Measurements from ENCODE around the gene ECHDC3. TPM values are rescaled to one million over a fixed set of nuclear protein-coding genes. Genes with fewer than 3 reads are reported as not detected.

The ECHDC3 gene
- total and polyA plus RNA-seq, 2 donors (not counting 3 experiments of a cell fraction or from before 2014, with no cell fraction given), result 6.0 to 7.3 TPM

DNA sequence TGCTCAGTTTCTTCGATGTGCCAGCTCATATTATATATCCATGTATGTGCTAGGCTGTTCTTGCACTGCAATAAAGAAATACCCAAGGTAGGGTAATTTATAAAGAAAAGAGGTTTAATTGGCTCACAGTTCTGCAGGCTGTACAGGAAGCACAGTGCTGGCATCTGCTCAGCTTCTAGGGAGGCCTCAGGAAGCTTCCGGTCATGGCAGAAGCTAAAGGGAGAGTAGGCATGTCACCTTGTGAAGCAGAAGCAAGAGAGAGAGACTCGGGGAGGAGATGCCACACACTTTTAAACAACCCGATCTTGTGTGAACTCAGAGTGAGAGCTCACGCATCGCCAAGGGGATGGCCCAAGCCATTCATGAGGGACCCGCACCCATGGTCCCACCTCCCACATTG, 13.8 kb upstream of the ECHDC3 start:
- POLR2A ChIA-PET, result no interaction called here
- intact Hi-C loops (cut with micrococcal nuclease) (no loop called here), dilution Hi-C loops (cut with MboI; ENCODE audit: extremely low pct_ligation_motif_present, low sequenced_read_pairs) (no loop called here)
- Histone ChIP-seq H2AFZ (ENCODE audit: low read depth, low read length) (no peak overlapping the region), H3K9me1 (replicated peaks; ENCODE audit: control insufficient read depth, extremely low read depth, insufficient read depth, low read length) (no peaks in the 10 kb centered on the region), H3K4me2 (ENCODE audit: insufficient read depth, low read length) (no peak overlapping the region), H3K79me2 (ENCODE audit: control insufficient read depth, insufficient read depth, low read length) (no peaks in the 10 kb centered on the region), H3K27ac (ENCODE audit: insufficient read depth, low read depth, low read length) (no peak overlapping the region), H3K27me3 (ENCODE audit: control insufficient read depth in 2 of 2, insufficient read depth in 2 of 2, low read length in 2 of 2) (peaks cover 0 to 1% of the 10 kb centered on the region in 2 experiments), H3K4me3 (replicated peaks in 1 of 3; ENCODE audit: insufficient read depth in 1 of 3, low read depth in 1 of 3, low read length in 3 of 3) (no peak overlapping the region), H3K36me3 (ENCODE audit: control insufficient read depth in 2 of 2, extremely low read depth in 1 of 2, insufficient read depth in 2 of 2, low read length in 2 of 2) (no peaks in the 10 kb centered on the region), H3K4me1 (ENCODE audit: control insufficient read depth, extremely low read depth, insufficient read depth, low read length) (no peaks in the 10 kb centered on the region), H3K9ac (replicated peaks; ENCODE audit: extremely low read depth, insufficient read depth, low read length) (no peak overlapping the region), H3K9me3 (replicated peaks; ENCODE audit: control insufficient read depth, insufficient read depth, low read length) (no peaks in the 10 kb centered on the region), H4K20me1 (replicated peaks; ENCODE audit: control insufficient read depth, extremely low read depth, insufficient read depth, low read length) (no peaks in the 10 kb centered on the region)
- DNase-seq (ENCODE audit: low read depth, low spot score) (no peak), FAIRE-seq (no peak)
- BruUV-seq (replicated peaks), result no TSS peak
- no peak for TF ChIP-seq JUN (IDR thresholded peaks at IDR 0.05; ENCODE audit: borderline replicate concordance, insufficient read depth, insufficient read length, low read depth)
- TF ChIP-seq, protein P1, sequence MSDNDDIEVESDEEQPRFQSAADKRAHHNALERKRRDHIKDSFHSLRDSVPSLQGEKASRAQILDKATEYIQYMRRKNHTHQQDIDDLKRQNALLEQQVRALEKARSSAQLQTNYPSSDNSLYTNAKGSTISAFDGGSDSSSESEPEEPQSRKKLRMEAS (IDR thresholded peaks at IDR 0.05; ENCODE audit: insufficient read depth, insufficient read length), result no peak
- TF ChIP-seq EZH2 (IDR thresholded peaks at IDR 0.05; ENCODE audit: borderline replicate concordance, low read depth, low read length, severe bottlenecking), result no peak
- TF ChIP-seq MYC (IDR thresholded peaks at IDR 0.05; ENCODE audit: low read depth, low read length), result no peak
- no peak for TF ChIP-seq POLR2A (IDR thresholded peaks at IDR 0.05; ENCODE audit: low read depth, low read length)
- TF ChIP-seq POLR2AphosphoS5 (IDR thresholded peaks at IDR 0.05; ENCODE audit: insufficient read depth, low read depth, low read length), result no peak
- TF ChIP-seq FOS (IDR thresholded peaks at IDR 0.05; ENCODE audit: borderline replicate concordance, insufficient read depth, low read length), result no peak
- no peak for TF ChIP-seq GATA2 (IDR thresholded peaks at IDR 0.05; ENCODE audit: insufficient read depth, insufficient read length, low read depth, low read length)
- TF ChIP-seq, protein P2, sequence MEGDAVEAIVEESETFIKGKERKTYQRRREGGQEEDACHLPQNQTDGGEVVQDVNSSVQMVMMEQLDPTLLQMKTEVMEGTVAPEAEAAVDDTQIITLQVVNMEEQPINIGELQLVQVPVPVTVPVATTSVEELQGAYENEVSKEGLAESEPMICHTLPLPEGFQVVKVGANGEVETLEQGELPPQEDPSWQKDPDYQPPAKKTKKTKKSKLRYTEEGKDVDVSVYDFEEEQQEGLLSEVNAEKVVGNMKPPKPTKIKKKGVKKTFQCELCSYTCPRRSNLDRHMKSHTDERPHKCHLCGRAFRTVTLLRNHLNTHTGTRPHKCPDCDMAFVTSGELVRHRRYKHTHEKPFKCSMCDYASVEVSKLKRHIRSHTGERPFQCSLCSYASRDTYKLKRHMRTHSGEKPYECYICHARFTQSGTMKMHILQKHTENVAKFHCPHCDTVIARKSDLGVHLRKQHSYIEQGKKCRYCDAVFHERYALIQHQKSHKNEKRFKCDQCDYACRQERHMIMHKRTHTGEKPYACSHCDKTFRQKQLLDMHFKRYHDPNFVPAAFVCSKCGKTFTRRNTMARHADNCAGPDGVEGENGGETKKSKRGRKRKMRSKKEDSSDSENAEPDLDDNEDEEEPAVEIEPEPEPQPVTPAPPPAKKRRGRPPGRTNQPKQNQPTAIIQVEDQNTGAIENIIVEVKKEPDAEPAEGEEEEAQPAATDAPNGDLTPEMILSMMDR (IDR thresholded peaks at IDR 0.05; ENCODE audit: extremely low read depth in 1 of 2, insufficient read depth in 1 of 2, low read depth in 1 of 2, low read length in 2 of 2), result no peak
- CTCF ChIA-PET, result interaction anchor here (4.2 to 6.2 kb wide), 2 partner anchors 29 to 214 kb away, joined by 20 to 133 read pairs; no protein-coding TSS in a partner anchor
